Measurements from ENCODE around the gene CSNK2A2. TPM values are rescaled to one million over a fixed set of nuclear protein-coding genes. Genes with fewer than 3 reads are reported as not detected.

The CSNK2A2 gene
- total RNA-seq, 2 experiments from 2014 or later = 49.0 to 51.0 TPM

GRCh38 chr16:58121132-58121531 lies 76.8 kb downstream of the CSNK2A2 start:
- peaks cover 63% of the 10 kb centered on the region for H3K4me1 Mint-ChIP-seq (ENCODE audit: low read depth)
- Histone ChIP-seq H3K4me3 (ENCODE audit: low read length) (no peak overlapping the region), H3K27me3 (ENCODE audit: control insufficient read depth in 1 of 2, insufficient read depth in 2 of 2, low read length in 2 of 2) (no peaks in the 10 kb centered on the region), H3K36me3 (ENCODE audit: insufficient read depth, low read length) (peaks cover 14% of the 10 kb centered on the region), H3K27ac (ENCODE audit: low read depth in 1 of 2, low read length in 2 of 2) (no peak overlapping the region), H3K4me1 (ENCODE audit: insufficient read depth, low read length) (peaks cover 29% of the 10 kb centered on the region), H3K9me3 (ENCODE audit: control insufficient read depth in 1 of 2, insufficient read depth in 1 of 2, low read length in 2 of 2) (no peaks in the 10 kb centered on the region)
- DNase-seq (no peak), ATAC-seq (ENCODE audit: poor library complexity) (no peak)
- intact Hi-C loops (cut with DNase I, micrococcal nuclease) = loop anchor here (5.0 to 10.0 kb wide), 3 partner anchors 94 to 634 kb away; partner anchors contain the start of genes KATNB1 (in 1 of the 2) and MMP15 (in 1 of the 2)
- H3K36me3 Mint-ChIP-seq (ENCODE audit: low read depth) = peaks cover 28% of the 10 kb centered on the region
- ChIA-PET POLR2A (no interaction called here), CTCF (interaction anchor here (2.4 kb wide), 1 partner anchor 24 kb away, joined by 11 read pairs; no protein-coding TSS in a partner anchor)
- no peaks in the 10 kb centered on the region for H3K27me3 Mint-ChIP-seq
- TF ChIP-seq, protein P1, sequence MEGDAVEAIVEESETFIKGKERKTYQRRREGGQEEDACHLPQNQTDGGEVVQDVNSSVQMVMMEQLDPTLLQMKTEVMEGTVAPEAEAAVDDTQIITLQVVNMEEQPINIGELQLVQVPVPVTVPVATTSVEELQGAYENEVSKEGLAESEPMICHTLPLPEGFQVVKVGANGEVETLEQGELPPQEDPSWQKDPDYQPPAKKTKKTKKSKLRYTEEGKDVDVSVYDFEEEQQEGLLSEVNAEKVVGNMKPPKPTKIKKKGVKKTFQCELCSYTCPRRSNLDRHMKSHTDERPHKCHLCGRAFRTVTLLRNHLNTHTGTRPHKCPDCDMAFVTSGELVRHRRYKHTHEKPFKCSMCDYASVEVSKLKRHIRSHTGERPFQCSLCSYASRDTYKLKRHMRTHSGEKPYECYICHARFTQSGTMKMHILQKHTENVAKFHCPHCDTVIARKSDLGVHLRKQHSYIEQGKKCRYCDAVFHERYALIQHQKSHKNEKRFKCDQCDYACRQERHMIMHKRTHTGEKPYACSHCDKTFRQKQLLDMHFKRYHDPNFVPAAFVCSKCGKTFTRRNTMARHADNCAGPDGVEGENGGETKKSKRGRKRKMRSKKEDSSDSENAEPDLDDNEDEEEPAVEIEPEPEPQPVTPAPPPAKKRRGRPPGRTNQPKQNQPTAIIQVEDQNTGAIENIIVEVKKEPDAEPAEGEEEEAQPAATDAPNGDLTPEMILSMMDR (IDR thresholded peaks at IDR 0.05) = no peak
- no peak overlapping the region for H3K27ac Mint-ChIP-seq
- no peak overlapping the region for H3K4me3 Mint-ChIP-seq
- no peaks in the 10 kb centered on the region for H3K9me3 Mint-ChIP-seq

GRCh38 chr16:58120234-58120633 lies 77.7 kb downstream of the CSNK2A2 start:
- Mint-ChIP-seq H3K4me1 (ENCODE audit: low read depth) (peaks cover 55% of the 10 kb centered on the region), H3K4me3 (no peak overlapping the region)

DNA sequence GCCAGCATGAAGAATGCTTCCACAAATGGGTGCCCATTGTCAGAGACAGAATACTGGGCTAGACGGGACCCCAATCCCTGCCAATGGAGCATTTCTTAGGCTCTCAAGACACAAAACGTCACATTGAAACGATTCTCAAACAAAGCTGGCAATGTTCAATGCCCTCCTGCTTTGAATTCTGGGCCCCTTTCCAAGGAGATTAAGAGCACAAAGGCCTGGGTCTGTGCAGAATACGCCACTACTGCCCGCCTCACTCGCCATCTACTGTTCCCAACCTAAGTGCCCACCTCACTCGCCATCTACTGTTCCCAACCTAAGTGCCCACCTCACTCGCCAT lies 78.4 kb downstream of the CSNK2A2 start:
- ChIA-PET CTCF (no interaction called here), POLR2A (no interaction called here)
- H3K9me3 ChIP-seq (ENCODE audit: control insufficient read depth in 1 of 2, insufficient read depth in 1 of 2, low read length in 2 of 2) = no peaks in the 10 kb centered on the region
- intact Hi-C loops (cut with DNase I, micrococcal nuclease) = no loop called here
- H3K36me3 ChIP-seq (ENCODE audit: insufficient read depth, low read length) = peaks cover 31% of the 10 kb centered on the region
- H3K4me1 ChIP-seq (ENCODE audit: insufficient read depth, low read length) = peaks cover 19% of the 10 kb centered on the region
- DNase-seq (no peak), ATAC-seq (ENCODE audit: poor library complexity) (no peak)
- Mint-ChIP-seq H3K9me3 (no peaks in the 10 kb centered on the region), H3K36me3 (ENCODE audit: low read depth) (peaks cover 41% of the 10 kb centered on the region), H3K4me3 (no peak overlapping the region), H3K27ac (no peak overlapping the region), H3K4me1 (ENCODE audit: low read depth) (peaks cover 50% of the 10 kb centered on the region), H3K27me3 (no peaks in the 10 kb centered on the region)
- no peak overlapping the region for H3K27ac ChIP-seq (ENCODE audit: low read depth in 1 of 2, low read length in 2 of 2)
- TF ChIP-seq, protein P1 (IDR thresholded peaks at IDR 0.05) = no peak
- no peaks in the 10 kb centered on the region for H3K27me3 ChIP-seq (ENCODE audit: control insufficient read depth in 1 of 2, insufficient read depth in 2 of 2, low read length in 2 of 2)
- H3K4me3 ChIP-seq (ENCODE audit: low read length) = no peak overlapping the region

More at GRCh38 chr16:58120234-58120633, 77.7 kb downstream of the CSNK2A2 start:
- no peak overlapping the region for H3K27ac ChIP-seq (ENCODE audit: low read depth in 1 of 2, low read length in 2 of 2)
- ATAC-seq (ENCODE audit: poor library complexity) (no peak), DNase-seq (no peak)
- no peak overlapping the region for H3K4me3 ChIP-seq (ENCODE audit: low read length)
- ChIA-PET CTCF (interaction anchor here (2.4 kb wide), 1 partner anchor 23 kb away, joined by 11 read pairs; no protein-coding TSS in a partner anchor), POLR2A (no interaction called here)
- TF ChIP-seq, protein P1 (IDR thresholded peaks at IDR 0.05) = no peak
- Mint-ChIP-seq H3K27ac (no peak overlapping the region), H3K9me3 (no peaks in the 10 kb centered on the region), H3K27me3 (no peaks in the 10 kb centered on the region), H3K36me3 (ENCODE audit: low read depth) (peaks cover 33% of the 10 kb centered on the region)
- peaks cover 21% of the 10 kb centered on the region for H3K4me1 ChIP-seq (ENCODE audit: insufficient read depth, low read length)
- intact Hi-C loops (cut with DNase I, micrococcal nuclease) = loop anchor here (5.0 to 10.0 kb wide), 3 partner anchors 93 to 635 kb away; partner anchors contain the start of genes KATNB1 (in 1 of the 2) and MMP15 (in 1 of the 2)
- H3K27me3 ChIP-seq (ENCODE audit: control insufficient read depth in 1 of 2, insufficient read depth in 2 of 2, low read length in 2 of 2) = no peaks in the 10 kb centered on the region
- H3K36me3 ChIP-seq (ENCODE audit: insufficient read depth, low read length) = peaks cover 23% of the 10 kb centered on the region
- H3K9me3 ChIP-seq (ENCODE audit: control insufficient read depth in 1 of 2, insufficient read depth in 1 of 2, low read length in 2 of 2) = no peaks in the 10 kb centered on the region
